ENCODE data around the gene NOM1. TPM values are rescaled to one million over a fixed set of nuclear protein-coding genes. Genes with fewer than 3 reads are reported as not detected.

NOM1 gene
- total RNA-seq, 4 donors from 2014 or later, result 18.8 to 51.5 (median 31.8) TPM

- Histone ChIP-seq H3K4me1 (peaks cover 44% of the 10 kb centered on the region), H3K4me3 (peak overlapping the region; percentile 24), H3K27ac (no peak overlapping the region), H3K27me3 (peaks cover 98% of the 10 kb centered on the region), H3K9me3 (no peaks in the 10 kb centered on the region), H3K36me3 (no peaks in the 10 kb centered on the region)
- DNase-seq (ENCODE audit: low spot score in 2 of 2), result peak in 1 of 2 donors; percentile 52
- WGBS, result 2% methylated on average over 21 of the region's 50 CpGs
- TF ChIP-seq CTCF (IDR thresholded peaks at IDR 0.05), result no peak
- TF ChIP-seq POLR2A (IDR thresholded peaks at IDR 0.05), result no peak
Observed at GRCh38 chr7:157018997-157019608, 69.6 kb downstream of the NOM1 start.

DNA sequence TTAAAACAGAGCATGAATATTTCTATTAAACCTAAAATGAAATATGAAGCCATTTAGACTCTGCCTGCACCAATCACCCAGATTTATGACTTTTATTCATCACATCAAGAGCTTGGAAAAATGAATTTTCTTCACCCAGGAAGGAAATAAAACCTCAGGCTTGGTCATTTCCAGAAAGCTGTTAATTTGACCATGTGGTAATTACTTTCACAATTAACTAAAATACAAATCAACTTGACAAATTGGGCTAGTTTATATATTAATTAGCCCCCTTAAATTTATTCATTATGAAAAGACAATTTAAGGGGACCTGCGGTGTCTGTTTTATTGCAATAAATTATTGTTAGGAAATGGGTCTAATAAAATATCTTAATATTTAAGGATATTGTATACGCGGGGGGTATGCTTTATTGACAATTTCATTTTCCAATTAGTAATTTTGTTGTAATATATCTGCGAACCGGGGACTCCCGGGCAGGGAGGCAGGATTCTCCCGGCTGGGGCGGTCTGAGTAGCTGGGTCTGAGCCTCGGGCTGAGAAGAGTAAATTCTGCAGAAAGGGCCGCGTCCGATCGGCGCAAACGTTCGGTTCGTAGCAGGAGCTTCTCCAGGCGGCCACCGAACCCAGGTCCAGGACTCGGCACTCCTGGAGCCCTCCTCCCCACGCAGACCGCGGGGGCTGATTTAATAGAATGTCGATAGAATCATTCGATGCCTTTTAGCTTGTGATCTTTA is 70.4 kb downstream of the NOM1 start:
- H3K9me3 ChIP-seq, result no peaks in the 10 kb centered on the region
- H3K4me3 ChIP-seq, result no peak overlapping the region
- peak; percentile 27 to 69 for DNase-seq (ENCODE audit: low spot score in 2 of 2)
- H3K4me1 ChIP-seq, result peaks cover 44% of the 10 kb centered on the region
- 15% methylated on average over 22 of the region's 25 CpGs for WGBS
- TF ChIP-seq EP300 (IDR thresholded peaks at IDR 0.05) (no peak), CTCF (IDR thresholded peaks at IDR 0.05) (no peak)
- peaks cover 98% of the 10 kb centered on the region for H3K27me3 ChIP-seq
- no peak overlapping the region for H3K27ac ChIP-seq
- H3K36me3 ChIP-seq, result no peaks in the 10 kb centered on the region

- H3K27me3 ChIP-seq, result peaks cover 98% of the 10 kb centered on the region
- no peaks in the 10 kb centered on the region for H3K36me3 ChIP-seq
- 5% methylated on average over 23 of the region's 38 CpGs for WGBS
- no peak for TF ChIP-seq CTCF (IDR thresholded peaks at IDR 0.05)
- TF ChIP-seq POLR2A (IDR thresholded peaks at IDR 0.05), result no peak
- TF ChIP-seq POLR2AphosphoS5 (IDR thresholded peaks at IDR 0.05), result no peak
- TF ChIP-seq EP300 (IDR thresholded peaks at IDR 0.05), result no peak
- peak; percentile 58 to 72 for DNase-seq (ENCODE audit: low spot score in 2 of 2)
- H3K27ac ChIP-seq, result no peak overlapping the region
- H3K4me1 ChIP-seq, result peaks cover 44% of the 10 kb centered on the region
- H3K4me3 ChIP-seq, result peak overlapping the region; percentile 29
- no peaks in the 10 kb centered on the region for H3K9me3 ChIP-seq
Observed at GRCh38 chr7:157020514-157021070, 71.1 kb downstream of the NOM1 start.

DNA sequence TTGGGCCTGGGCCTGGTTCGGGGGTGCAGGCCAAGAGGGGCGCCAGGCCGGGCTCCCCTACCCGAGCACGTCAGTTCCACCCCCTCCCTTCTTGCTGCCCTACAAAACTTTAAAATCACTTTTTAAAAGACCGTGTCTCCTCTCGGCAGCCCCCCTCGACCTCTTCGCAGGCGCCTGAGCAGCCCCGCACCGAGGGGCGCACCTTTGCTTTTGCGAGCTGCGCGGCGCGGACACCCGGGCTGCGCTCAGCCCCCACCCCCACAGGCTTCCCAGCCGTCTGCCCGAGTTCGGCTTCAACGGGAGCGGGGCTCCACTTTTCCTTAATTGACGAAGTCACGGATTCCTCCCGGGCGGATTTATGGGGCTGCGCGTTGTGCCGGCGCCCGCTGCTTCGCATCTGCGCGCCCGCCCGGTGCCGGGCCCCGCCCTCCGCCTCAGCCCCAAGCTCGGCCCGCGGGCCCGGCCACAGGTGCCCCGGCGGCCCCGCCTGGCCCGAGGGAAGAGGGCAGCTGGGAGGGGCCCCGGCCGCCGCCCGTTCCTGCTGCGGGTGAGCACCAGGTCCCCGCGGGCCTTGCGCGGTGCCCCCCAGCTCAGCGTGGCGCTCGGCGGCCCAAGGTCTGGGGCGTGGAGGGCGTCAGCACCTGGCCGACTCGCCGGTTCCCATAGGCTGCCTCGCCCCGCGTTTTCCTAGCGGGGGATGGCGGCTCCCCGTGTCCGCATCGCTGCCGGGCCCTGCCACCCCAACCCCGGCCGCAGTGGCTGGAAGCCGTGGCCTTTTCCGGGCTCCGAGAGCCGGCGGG is 71.8 kb downstream of the NOM1 start:
- Histone ChIP-seq H3K9me3 (no peaks in the 10 kb centered on the region), H3K27ac (no peak overlapping the region), H3K36me3 (no peaks in the 10 kb centered on the region), H3K4me1 (peaks cover 44% of the 10 kb centered on the region), H3K4me3 (peak overlapping the region; percentile 29), H3K27me3 (peaks cover 98% of the 10 kb centered on the region)
- WGBS, result 1% methylated on average over 20 of the region's 84 CpGs
- TF ChIP-seq POLR2A (IDR thresholded peaks at IDR 0.05) (no peak), CTCF (IDR thresholded peaks at IDR 0.05) (no peak), EP300 (IDR thresholded peaks at IDR 0.05) (no peak), POLR2AphosphoS5 (IDR thresholded peaks at IDR 0.05) (no peak)
- DNase-seq (ENCODE audit: low spot score in 2 of 2), result peak; percentile 50 to 61

All from suprapubic skin (tissue), 4 donors.